Measurements from ENCODE around the gene KIF18B.
"Not testable (repeated sequence)": the region's sequence is repeated elsewhere in the genome, so short reads cannot be mapped to it uniquely, and the experiment has no call there.

- TF ChIP-seq CTCF (conservative IDR thresholded peaks at IDR 0.05; ENCODE audit: low read depth, low read length); EZH2 (IDR thresholded peaks at IDR 0.05; ENCODE audit: borderline replicate concordance, low read depth, low read length, poor library complexity, severe bottlenecking): not testable (repeated sequence)
Measured at GRCh38 chr17:44945652-44946051, 1.9 kb downstream of the KIF18B start.

Data from A673 (cell line).